HepG2 (cell line): ENCODE measurements around the gene SLC16A6. TPM values are rescaled to one million over a fixed set of nuclear protein-coding genes. Genes with fewer than 3 reads are reported as not detected.

ENCODE experiments used
- DR1 ChIP-seq: sonication (generic); formaldehyde crosslinking; IDR thresholded peaks from 2 replicates; pipeline ENCODE4 v1.8.0; 2021; ENCODE audit warnings: mild to moderate bottlenecking, missing genetic modification reagents, inconsistent platforms
- ESRRA ChIP-seq: sonication (generic); formaldehyde crosslinking; IDR thresholded peaks from 2 replicates; pipeline ENCODE4 v1.5.1; 2020; ENCODE audit warnings: mild to moderate bottlenecking, low read depth, missing genetic modification reagents
- MED13 ChIP-seq: sonication (generic); formaldehyde crosslinking; IDR thresholded peaks from 2 replicates; pipeline ENCODE4 v1.5.0; 2020; ENCODE audit warnings: missing genetic modification reagents
- NFAT5 ChIP-seq: sonication (generic); formaldehyde crosslinking; IDR thresholded peaks from 2 replicates; pipeline ENCODE4 v1.4.0; 2020; ENCODE audit warnings: missing genetic modification reagents
- NKX3-1 ChIP-seq: sonication (generic); formaldehyde crosslinking; IDR thresholded peaks from 2 replicates; pipeline ENCODE4 v1.5.0; 2020; ENCODE audit warnings: missing genetic modification reagents
- RXRA ChIP-seq: sonication (generic); formaldehyde crosslinking; IDR thresholded peaks from 2 replicates; pipeline ENCODE4 v1.5.1; 2020; ENCODE audit warnings: missing genetic modification reagents
- SP4 ChIP-seq: sonication (generic); formaldehyde crosslinking; IDR thresholded peaks from 2 replicates; pipeline ENCODE4 v1.8.1; 2023; ENCODE audit warnings: mild to moderate bottlenecking, missing genetic modification reagents
- ZC3H4 ChIP-seq: sonication (generic); formaldehyde crosslinking; IDR thresholded peaks from 2 replicates; pipeline ENCODE4 v1.4.0; 2020; ENCODE audit warnings: missing genetic modification reagents, borderline replicate concordance
- ZNF121 ChIP-seq: sonication (generic); formaldehyde crosslinking; IDR thresholded peaks from 2 replicates; pipeline ENCODE4 v1.5.0; 2020; ENCODE audit warnings: mild to moderate bottlenecking, missing genetic modification reagents
- ZNF142 ChIP-seq: sonication (generic); formaldehyde crosslinking; IDR thresholded peaks from 2 replicates; pipeline ENCODE4 v1.4.0; 2020; ENCODE audit warnings: missing genetic modification reagents
- ZNF749 ChIP-seq: sonication (generic); formaldehyde crosslinking; IDR thresholded peaks from 2 replicates; pipeline ENCODE4 v1.8.0; 2022; ENCODE audit warnings: mild to moderate bottlenecking, missing genetic modification reagents, moderate library complexity, borderline replicate concordance
- polyA plus RNA-seq, 8 experiments: library from polyadenylated mRNA; depleted of rRNA in 3 of 8; stranded (reverse) in 7 of 8; unstranded in 1 of 8; fragments of >200 nt; fragmentation: Illumina TruSeq in 4 of 8; extraction: Trizol in 4 of 8; gene quantifications; 2 replicates each; pipeline versions ENCODE4 v1.2.1 to v1.2.3, GENCODE V29; 2011 to 2016; ENCODE audit warnings: low read depth in 4 of 8, missing spikeins in 1 of 8, mixed read lengths in 1 of 8; ENCODE audit not compliant: insufficient read depth in 1 of 8
- total RNA-seq, 5 experiments: library from RNA; depleted of rRNA; stranded (reverse); fragments of >200 nt; fragmentation: Illumina TruSeq; extraction: Trizol; gene quantifications; 2 replicates each; pipeline ENCODE4 v1.2.3, GENCODE V29; 2016; ENCODE audit warnings: low read depth in 1 of 5

Gene SLC16A6
- total and polyA plus RNA-seq, 2 of the 13 experiments (the other 11 are each of a cell fraction or from before 2014, with no cell fraction given) = 1.1 to 44.7 TPM

- peak; percentile 57; the same call in 1 of the 2 replicates for TF ChIP-seq ZNF142 (CRISPR knock-in tag)
- 0 out of 2 replicates have a peak, but pooled peaks have one; percentile 77 for TF ChIP-seq NKX3-1 (CRISPR knock-in tag)
- peak; percentile 89 for TF ChIP-seq NFAT5 (CRISPR knock-in tag)
- TF ChIP-seq RXRA = peak; percentile 32; the same call in 1 of the 2 replicates
- peak; percentile 10; the same call in 1 of the 2 replicates for TF ChIP-seq ZNF121 (CRISPR knock-in tag)
- TF ChIP-seq SP4 (CRISPR knock-in tag) = no peak; the same call in 1 of the 2 replicates
- 0 out of 2 replicates have a peak, but pooled peaks have one; percentile 40 for TF ChIP-seq MED13 (CRISPR knock-in tag)
- 0 out of 2 replicates have a peak, but pooled peaks have one; percentile 9 for TF ChIP-seq ZC3H4 (CRISPR knock-in tag)
- TF ChIP-seq ESRRA (CRISPR knock-in tag) = peak; percentile 33; the same call in 1 of the 2 replicates
- TF ChIP-seq DR1 (CRISPR knock-in tag) = no peak; the same call in 1 of the 2 replicates
- TF ChIP-seq ZNF749 (CRISPR knock-in tag) = 0 out of 2 replicates have a peak, but pooled peaks have one; percentile 33
These were observed at the start of gene SLC16A6, which contains the start of gene ARSG (continued) for GRCh38 chr17:68290955-68291835.
